HG02852 (cell line): Measurements from ENCODE around the gene NR2C1.

Experiments used
- ATAC-seq: cut with Tn5 transposase; IDR thresholded peaks from one replicate; pipeline ENCODE4 v1.9.1; 2021; ENCODE audit warnings: mild to moderate bottlenecking, moderate library complexity; ENCODE audit not compliant: unreplicated experiment

Gene NR2C1

GRCh38 chr12:95088379-95088778 lies 15.0 kb upstream of the NR2C1 start:
- ATAC-seq, result peak; percentile 77

DNA sequence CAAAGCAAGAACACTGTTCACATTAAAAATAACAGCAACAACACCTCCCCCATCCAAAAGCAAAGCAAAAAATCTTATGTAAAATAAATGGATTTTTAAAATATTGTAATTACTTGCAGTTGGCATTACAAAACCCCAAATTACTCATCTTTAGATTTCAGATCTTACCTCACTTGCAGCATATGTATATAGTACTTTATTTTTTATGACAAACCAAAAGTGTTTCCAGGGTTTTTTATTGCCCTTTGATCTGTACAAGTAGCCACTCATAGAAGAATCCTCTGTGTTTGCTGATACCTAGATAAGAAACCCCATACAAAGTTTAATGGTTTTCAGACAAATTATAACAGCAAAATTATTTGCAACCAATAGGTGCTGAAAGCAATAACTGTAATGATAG lies 12.2 kb upstream of the NR2C1 start:
- ATAC-seq, result no peak

- no peak for ATAC-seq
Observed at GRCh38 chr12:95083938-95084337, 10.5 kb upstream of the NR2C1 start.

- no peak for ATAC-seq
Observed at GRCh38 chr12:95083471-95083870, 10.1 kb upstream of the NR2C1 start.

DNA sequence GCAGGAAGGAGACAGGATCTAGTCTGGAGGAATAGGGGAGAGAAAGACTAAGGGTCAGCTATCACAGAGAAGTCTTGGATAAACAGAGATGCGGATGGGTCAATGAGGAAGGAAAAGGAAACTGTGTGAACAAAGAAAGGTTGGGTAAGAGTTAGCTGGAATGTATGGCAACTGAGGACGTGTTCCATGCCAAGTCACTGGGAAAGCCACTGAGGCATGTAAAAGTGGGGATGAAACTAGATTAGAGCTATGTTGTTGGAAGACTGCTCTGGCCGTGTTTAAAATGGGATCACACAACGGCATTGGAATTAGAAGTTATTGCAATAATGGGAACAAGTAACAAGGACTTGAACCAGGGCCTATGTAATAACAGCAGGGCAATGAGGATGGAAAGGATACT lies 3.9 kb upstream of the NR2C1 start:
- no peak for ATAC-seq

DNA sequence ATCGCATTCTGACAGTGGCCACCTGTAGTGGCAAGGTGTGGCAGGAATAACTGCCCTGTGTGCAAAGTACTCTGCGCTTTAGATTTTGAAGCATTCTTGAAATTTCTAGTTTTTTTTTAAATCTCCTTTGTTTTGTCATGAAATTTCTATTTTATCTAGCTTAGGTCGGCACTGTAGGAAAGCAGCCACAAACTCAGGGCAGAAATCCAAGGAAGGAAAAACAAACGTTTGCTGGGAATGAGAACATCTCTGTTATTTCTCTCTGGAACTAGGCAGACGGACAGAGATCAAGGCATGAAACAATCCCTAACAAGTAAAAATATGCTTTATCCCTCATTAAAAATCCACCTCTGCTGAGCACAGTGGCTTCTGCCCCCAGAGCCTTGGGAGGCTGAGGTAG lies 1.3 kb upstream of the NR2C1 start:
- ATAC-seq, result no peak

- no peak for ATAC-seq
Observed at GRCh38 chr12:95073698-95074520, 491 bp upstream of the NR2C1 start.

GRCh38 chr12:95070378-95070777 lies 3.0 kb downstream of the NR2C1 start:
- no peak for ATAC-seq

GRCh38 chr12:95066091-95066855 lies 7.1 kb downstream of the NR2C1 start:
- ATAC-seq, result no peak

GRCh38 chr12:95060951-95061350 lies 12.5 kb downstream of the NR2C1 start:
- ATAC-seq, result no peak

GRCh38 chr12:95059984-95060383 lies 13.4 kb downstream of the NR2C1 start:
- no peak for ATAC-seq

GRCh38 chr12:95057424-95057823 lies 16.0 kb downstream of the NR2C1 start:
- no peak for ATAC-seq

GRCh38 chr12:95055057-95055456 lies 18.4 kb downstream of the NR2C1 start:
- ATAC-seq, result no peak

- ATAC-seq, result no peak
Observed at GRCh38 chr12:95054206-95054605, 19.2 kb downstream of the NR2C1 start.

DNA sequence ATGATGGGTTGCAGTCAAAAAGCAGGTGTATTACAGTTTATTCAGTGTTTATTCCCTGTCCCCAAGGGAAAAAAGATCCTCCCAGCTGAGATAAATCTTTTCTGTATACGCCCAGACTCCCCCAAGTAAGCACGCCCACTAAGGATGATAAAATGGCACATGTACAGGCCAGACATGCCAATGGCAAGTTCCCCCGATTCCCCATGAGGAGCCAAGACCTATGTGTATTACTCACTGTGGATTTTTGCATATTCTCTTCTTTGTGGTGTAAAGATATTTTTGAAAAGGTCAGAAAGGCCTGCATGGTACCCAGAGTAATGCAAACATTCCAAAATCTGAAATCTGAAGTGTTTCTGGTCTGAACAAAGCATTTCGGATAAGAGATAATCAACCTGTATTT lies 22.2 kb downstream of the NR2C1 start:
- no peak for ATAC-seq

DNA sequence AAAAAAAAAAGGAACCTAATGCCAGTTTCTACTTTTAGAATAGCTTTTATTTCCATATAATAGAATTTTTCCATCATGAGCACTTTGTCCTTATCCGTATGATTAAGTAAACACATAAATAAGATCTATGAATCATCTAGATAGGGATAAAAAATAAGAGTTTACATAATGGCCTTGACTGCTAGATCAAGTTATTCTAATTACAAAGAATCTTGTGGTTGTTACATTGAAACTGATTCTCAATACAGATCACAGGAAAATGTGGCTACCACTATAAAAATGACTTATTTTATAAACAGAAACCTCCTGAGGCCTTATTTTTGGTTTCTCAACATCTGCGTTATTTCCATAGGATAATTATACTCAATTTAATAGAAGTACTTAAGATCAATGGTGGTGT lies 35.5 kb downstream of the NR2C1 start:
- no peak for ATAC-seq

DNA sequence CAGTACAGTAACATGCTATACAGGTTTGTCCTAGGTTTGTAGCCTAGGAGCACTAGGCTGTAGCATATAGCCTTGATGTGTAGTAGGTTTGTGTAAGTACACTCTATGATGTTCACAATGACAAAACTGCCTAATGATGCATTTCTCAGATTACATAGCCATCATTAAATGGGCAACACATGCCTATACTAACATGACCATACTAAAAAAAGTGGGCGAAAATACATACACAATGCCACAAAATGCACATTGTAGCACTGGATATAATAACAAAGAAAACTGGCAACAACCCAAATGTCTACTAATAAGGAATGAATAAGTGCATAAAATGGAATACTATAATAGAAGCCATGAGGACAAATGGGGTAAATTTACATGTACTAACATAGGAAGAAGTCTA lies 38.7 kb downstream of the NR2C1 start:
- no peak for ATAC-seq

- no peak for ATAC-seq
Observed at GRCh38 chr12:95022477-95022876, 50.9 kb downstream of the NR2C1 start.

- no peak for ATAC-seq
Observed at GRCh38 chr12:95017482-95017881, 55.9 kb downstream of the NR2C1 start.

GRCh38 chr12:95016120-95016519 lies 57.3 kb downstream of the NR2C1 start:
- no peak for ATAC-seq

- ATAC-seq, result no peak
Observed at GRCh38 chr12:95014554-95014953, 58.9 kb downstream of the NR2C1 start.

GRCh38 chr12:95006206-95006605 lies 67.2 kb downstream of the NR2C1 start:
- ATAC-seq, result no peak
